ENCODE measurements around the gene RASD2. TPM values are rescaled to one million over a fixed set of nuclear protein-coding genes. Genes with fewer than 3 reads are reported as not detected.

Gene RASD2
- total RNA-seq, 1 experiment from 2014 or later = 3.1 TPM

- TF ChIP-seq ETV6 (CRISPR knock-in tag; IDR thresholded peaks at IDR 0.05) = no peak
- no peak for TF ChIP-seq TEAD1 (CRISPR knock-in tag; IDR thresholded peaks at IDR 0.05)
- no peak for TF ChIP-seq NFE2L1 (CRISPR knock-in tag; IDR thresholded peaks at IDR 0.05)
- TF ChIP-seq SMAD3 (CRISPR knock-in tag; IDR thresholded peaks at IDR 0.05; ENCODE audit: borderline replicate concordance) = no peak
- TF ChIP-seq ZNF138 (CRISPR knock-in tag; conservative IDR thresholded peaks at IDR 0.05) = no peak
- no peak for TF ChIP-seq CBFB (CRISPR knock-in tag; IDR thresholded peaks at IDR 0.05; ENCODE audit: low read depth)
- TF ChIP-seq CREB1 (CRISPR knock-in tag; IDR thresholded peaks at IDR 0.05) = no peak
- no peak for TF ChIP-seq ZNF416 (CRISPR knock-in tag; IDR thresholded peaks at IDR 0.05)
- no peak for TF ChIP-seq PREB (CRISPR knock-in tag; IDR thresholded peaks at IDR 0.05; ENCODE audit: borderline replicate concordance)
- TF ChIP-seq GTF2I (CRISPR knock-in tag; conservative IDR thresholded peaks at IDR 0.05) = no peak
- TF ChIP-seq ZBTB21 (CRISPR knock-in tag; IDR thresholded peaks at IDR 0.05; ENCODE audit: borderline replicate concordance) = no peak
- TF ChIP-seq MAX (CRISPR knock-in tag; IDR thresholded peaks at IDR 0.05) = no peak
- TF ChIP-seq TP53 (CRISPR knock-in tag; IDR thresholded peaks at IDR 0.05) = no peak
- TF ChIP-seq ZNF396 (CRISPR knock-in tag; IDR thresholded peaks at IDR 0.05; ENCODE audit: borderline replicate concordance) = no peak
- no peak for TF ChIP-seq JUN (CRISPR knock-in tag; IDR thresholded peaks at IDR 0.05)
- no peak for TF ChIP-seq ZNF121 (CRISPR knock-in tag; IDR thresholded peaks at IDR 0.05)
- no peak for TF ChIP-seq FOXP1 (CRISPR knock-in tag; IDR thresholded peaks at IDR 0.05; ENCODE audit: borderline replicate concordance)
- no peak for TF ChIP-seq ZSCAN18 (CRISPR knock-in tag; IDR thresholded peaks at IDR 0.05)
- TF ChIP-seq CDX4 (CRISPR knock-in tag; IDR thresholded peaks at IDR 0.05; ENCODE audit: borderline replicate concordance) = no peak
- TF ChIP-seq AFF4 (CRISPR knock-in tag; IDR thresholded peaks at IDR 0.05; ENCODE audit: borderline replicate concordance) = no peak
- no peak overlapping the region for H3K27ac Mint-ChIP-seq
- H3K4me3 Mint-ChIP-seq = no peak overlapping the region
- no peaks in the 10 kb centered on the region for H3K36me3 Mint-ChIP-seq
- ChIA-PET POLR2A (no interaction called here), CTCF (no interaction called here)
- ATAC-seq (no peak), DNase-seq (ENCODE audit: low spot score) (no peak)
- H3K27me3 Mint-ChIP-seq (ENCODE audit: low read depth) = no peaks in the 10 kb centered on the region; the same call in 1 of the 2 replicates
- no peaks in the 10 kb centered on the region for H3K9me3 Mint-ChIP-seq
- H3K4me1 Mint-ChIP-seq = peaks cover 15% of the 10 kb centered on the region
These were observed 49.1 kb downstream of the RASD2 start for GRCh38 chr22:35589756-35590093.
